ENCODE measurements around the gene SYNC. TPM values are rescaled to one million over a fixed set of nuclear protein-coding genes. Genes with fewer than 3 reads are reported as not detected.

The SYNC gene
- total RNA-seq, 1 donor from 2014 or later, result 1.3 TPM

- H3K27me3 Mint-ChIP-seq, result no peaks in the 10 kb centered on the region
- H3K9me3 Mint-ChIP-seq, result no peaks in the 10 kb centered on the region
- H3K27ac Mint-ChIP-seq, result no peak overlapping the region
- DNase-seq (ENCODE audit: extremely low spot score, unreplicated experiment), result no peak
- no peaks in the 10 kb centered on the region for H3K36me3 Mint-ChIP-seq
- TF ChIP-seq CTCF (conservative IDR thresholded peaks at IDR 0.05), result no peak
- peaks cover 35% of the 10 kb centered on the region for H3K4me1 Mint-ChIP-seq (ENCODE audit: unreplicated experiment)
- H3K4me3 Mint-ChIP-seq, result no peak overlapping the region
Measured at GRCh38 chr1:32728413-32729077, 26.0 kb upstream of the SYNC start.

GRCh38 chr1:32727876-32728275 lies 25.3 kb upstream of the SYNC start:
- TF ChIP-seq CTCF (conservative IDR thresholded peaks at IDR 0.05), result no peak
- Mint-ChIP-seq H3K4me3 (no peak overlapping the region), H3K9me3 (no peaks in the 10 kb centered on the region), H3K27ac (no peak overlapping the region), H3K27me3 (no peaks in the 10 kb centered on the region), H3K4me1 (ENCODE audit: unreplicated experiment) (peaks cover 32% of the 10 kb centered on the region), H3K36me3 (no peaks in the 10 kb centered on the region)
- DNase-seq (ENCODE audit: extremely low spot score, unreplicated experiment), result no peak

- DNase-seq (ENCODE audit: extremely low spot score, unreplicated experiment), result no peak
- Mint-ChIP-seq H3K27ac (peak overlapping the region; percentile 45), H3K9me3 (no peaks in the 10 kb centered on the region), H3K36me3 (no peaks in the 10 kb centered on the region), H3K4me3 (no peak overlapping the region), H3K4me1 (ENCODE audit: unreplicated experiment) (peaks cover 32% of the 10 kb centered on the region), H3K27me3 (no peaks in the 10 kb centered on the region)
- no peak for TF ChIP-seq CTCF (conservative IDR thresholded peaks at IDR 0.05)
Measured at GRCh38 chr1:32725615-32725982, 23.0 kb upstream of the SYNC start.

- H3K4me3 Mint-ChIP-seq, result no peak overlapping the region
- peaks cover 32% of the 10 kb centered on the region for H3K4me1 Mint-ChIP-seq (ENCODE audit: unreplicated experiment)
- no peak for TF ChIP-seq CTCF (conservative IDR thresholded peaks at IDR 0.05)
- DNase-seq (ENCODE audit: extremely low spot score, unreplicated experiment), result no peak
- no peaks in the 10 kb centered on the region for H3K27me3 Mint-ChIP-seq
- no peaks in the 10 kb centered on the region for H3K9me3 Mint-ChIP-seq
- peak overlapping the region; percentile 45 for H3K27ac Mint-ChIP-seq
- no peaks in the 10 kb centered on the region for H3K36me3 Mint-ChIP-seq
Measured at GRCh38 chr1:32724678-32725614, 22.4 kb upstream of the SYNC start.

GRCh38 chr1:32719681-32720275 lies 17.2 kb upstream of the SYNC start:
- Mint-ChIP-seq H3K4me1 (ENCODE audit: unreplicated experiment) (peaks cover 15% of the 10 kb centered on the region), H3K27me3 (no peaks in the 10 kb centered on the region), H3K4me3 (no peak overlapping the region), H3K9me3 (no peaks in the 10 kb centered on the region), H3K36me3 (no peaks in the 10 kb centered on the region), H3K27ac (no peak overlapping the region)
- no peak for TF ChIP-seq CTCF (conservative IDR thresholded peaks at IDR 0.05)
- no peak for DNase-seq (ENCODE audit: extremely low spot score, unreplicated experiment)
